Glomerular visceral epithelial cell (primary cell): ENCODE data around the gene NTNG2.

Experiments used
- DNase-seq: peaks from one replicate; pipeline ENCODE4 v3.0.0-alpha.2; 2016; ENCODE audit errors: extremely low spot score

Gene NTNG2

GRCh38 chr9:132236662-132237311 lies 74.9 kb downstream of the NTNG2 start:
- DNase-seq: no peak

GRCh38 chr9:132237481-132237880 lies 75.6 kb downstream of the NTNG2 start:
- peak; percentile 34 for DNase-seq

GRCh38 chr9:132238026-132238972 lies 76.4 kb downstream of the NTNG2 start:
- DNase-seq: peak; percentile 25

- DNase-seq: no peak
Observed at GRCh38 chr9:132238992-132239391, 77.1 kb downstream of the NTNG2 start.

GRCh38 chr9:132239518-132239917 lies 77.7 kb downstream of the NTNG2 start:
- DNase-seq: no peak

- no peak for DNase-seq
Observed at GRCh38 chr9:132239999-132240840, 78.4 kb downstream of the NTNG2 start.

- DNase-seq: peak; percentile 71
Observed at GRCh38 chr9:132240841-132241482, 79.1 kb downstream of the NTNG2 start.

GRCh38 chr9:132241483-132241839 lies 79.6 kb downstream of the NTNG2 start:
- DNase-seq: no peak

GRCh38 chr9:132241840-132242620 lies 80.2 kb downstream of the NTNG2 start:
- no peak for DNase-seq

- no peak for DNase-seq
Observed at GRCh38 chr9:132242621-132243155, 80.8 kb downstream of the NTNG2 start.

GRCh38 chr9:132243156-132244074 lies 81.6 kb downstream of the NTNG2 start:
- DNase-seq: no peak

GRCh38 chr9:132244582-132245455 lies 83.0 kb downstream of the NTNG2 start:
- no peak for DNase-seq

- no peak for DNase-seq
Observed at GRCh38 chr9:132245465-132245864, 83.6 kb downstream of the NTNG2 start.

GRCh38 chr9:132247942-132248341 lies 86.1 kb downstream of the NTNG2 start:
- DNase-seq: no peak

- no peak for DNase-seq
Observed at GRCh38 chr9:132249123-132249522, 87.3 kb downstream of the NTNG2 start.

GRCh38 chr9:132249690-132250089 lies 87.8 kb downstream of the NTNG2 start:
- no peak for DNase-seq

- no peak for DNase-seq
Observed at GRCh38 chr9:132250324-132251262, 88.7 kb downstream of the NTNG2 start.
